ENCODE measurements around the gene CCL2. TPM values are rescaled to one million over a fixed set of nuclear protein-coding genes. Genes with fewer than 3 reads are reported as not detected.

The CCL2 gene
- total RNA-seq, 2 experiments from 2014 or later: not detected

GRCh38 chr17:34234616-34235015, 20.5 kb upstream of the CCL2 start:
- no peaks in the 10 kb centered on the region for H4K20me1 ChIP-seq (ENCODE audit: insufficient read depth, low read length)
- H3K9me3 ChIP-seq (ENCODE audit: low read length): no peaks in the 10 kb centered on the region; the same call in 1 of the 2 replicates
- DNase-seq (ENCODE audit: low spot score): no peak
- H3K4me1 ChIP-seq (ENCODE audit: insufficient read depth, low read length, poor library complexity, severe bottlenecking): no peaks in the 10 kb centered on the region
- POLR2A ChIA-PET: no interaction called here
- no peak for TF ChIP-seq EZH2phosphoT487 (IDR thresholded peaks at IDR 0.05; ENCODE audit: borderline replicate concordance, low read depth, low read length)
- no peak for TF ChIP-seq CTCF (conservative IDR thresholded peaks at IDR 0.05; ENCODE audit: low read length)
- CTCF ChIA-PET (ENCODE audit: unreplicated experiment): no interaction called here
- no peak overlapping the region for H3K27ac ChIP-seq (ENCODE audit: low read depth, low read length, poor library complexity, severe bottlenecking)
- H3K4me2 ChIP-seq (ENCODE audit: low read length): no peak overlapping the region
- no peaks in the 10 kb centered on the region for H3K79me2 ChIP-seq (ENCODE audit: insufficient read depth, low read depth, low read length)
- intact Hi-C loops (cut with micrococcal nuclease; ENCODE audit: unreplicated experiment): no loop called here
- H2AFZ ChIP-seq (ENCODE audit: low read length): no peak overlapping the region
- no TSS peak for BruUV-seq (replicated peaks)
- H3K4me3 ChIP-seq (ENCODE audit: low read depth, low read length, poor library complexity, severe bottlenecking): no peak overlapping the region
- no peaks in the 10 kb centered on the region for H3K9me2 ChIP-seq (ENCODE audit: insufficient read depth, low read length)
- H3K36me3 ChIP-seq (ENCODE audit: insufficient read depth, low read length): no peaks in the 10 kb centered on the region

- no TSS peak for BruUV-seq (replicated peaks)
Observed at GRCh38 chr17:34235389-34236028, 19.6 kb upstream of the CCL2 start.

More at GRCh38 chr17:34235389-34236028, 19.6 kb upstream of the CCL2 start:
- Histone ChIP-seq H3K4me2 (ENCODE audit: low read length) (no peak overlapping the region), H3K4me1 (ENCODE audit: insufficient read depth, low read length, poor library complexity, severe bottlenecking) (no peaks in the 10 kb centered on the region), H3K9me2 (ENCODE audit: insufficient read depth, low read length) (no peaks in the 10 kb centered on the region), H3K27ac (ENCODE audit: low read depth, low read length, poor library complexity, severe bottlenecking) (no peak overlapping the region), H3K9me3 (ENCODE audit: low read length) (no peaks in the 10 kb centered on the region; the same call in 1 of the 2 replicates), H3K4me3 (ENCODE audit: low read depth, low read length, poor library complexity, severe bottlenecking) (no peak overlapping the region), H3K36me3 (ENCODE audit: insufficient read depth, low read length) (no peaks in the 10 kb centered on the region), H3K79me2 (ENCODE audit: insufficient read depth, low read depth, low read length) (no peaks in the 10 kb centered on the region), H2AFZ (ENCODE audit: low read length) (no peak overlapping the region), H4K20me1 (ENCODE audit: insufficient read depth, low read length) (no peaks in the 10 kb centered on the region)
- ChIA-PET POLR2A (no interaction called here), CTCF (ENCODE audit: unreplicated experiment) (interaction anchor here (1.1 kb wide), 1 partner anchor 126 kb away, joined by 3 read pairs; no protein-coding TSS in a partner anchor)
- intact Hi-C loops (cut with micrococcal nuclease; ENCODE audit: unreplicated experiment): no loop called here
- no peak for DNase-seq (ENCODE audit: low spot score)
- TF ChIP-seq CTCF (conservative IDR thresholded peaks at IDR 0.05; ENCODE audit: low read length): no peak
- TF ChIP-seq EZH2phosphoT487 (IDR thresholded peaks at IDR 0.05; ENCODE audit: borderline replicate concordance, low read depth, low read length): no peak

All from OCI-LY7 (cell line).